ENCODE data around the gene MTARC1.

The MTARC1 gene

DNA sequence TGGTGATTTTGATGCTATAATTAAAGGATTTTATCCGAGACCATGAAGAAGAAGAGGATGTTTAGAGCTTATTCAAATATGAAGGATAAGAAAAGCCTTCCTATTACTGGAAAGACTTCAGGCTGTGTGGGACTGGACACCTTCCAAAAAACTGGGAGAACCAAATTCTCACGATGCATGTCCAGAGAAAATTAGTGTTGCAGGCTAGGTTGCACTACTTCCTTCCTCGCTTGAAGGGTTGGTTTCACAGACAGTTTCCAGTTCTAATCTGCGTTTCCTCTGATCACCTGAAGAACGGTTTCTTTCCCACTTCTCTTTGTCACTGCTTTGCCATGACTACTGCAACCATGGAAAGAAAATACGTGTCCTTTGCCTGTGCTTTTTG, 36.6 kb upstream of the MTARC1 start:
- H3K27ac ChIP-seq (ENCODE audit: low read depth, low read length) = no peak overlapping the region

DNA sequence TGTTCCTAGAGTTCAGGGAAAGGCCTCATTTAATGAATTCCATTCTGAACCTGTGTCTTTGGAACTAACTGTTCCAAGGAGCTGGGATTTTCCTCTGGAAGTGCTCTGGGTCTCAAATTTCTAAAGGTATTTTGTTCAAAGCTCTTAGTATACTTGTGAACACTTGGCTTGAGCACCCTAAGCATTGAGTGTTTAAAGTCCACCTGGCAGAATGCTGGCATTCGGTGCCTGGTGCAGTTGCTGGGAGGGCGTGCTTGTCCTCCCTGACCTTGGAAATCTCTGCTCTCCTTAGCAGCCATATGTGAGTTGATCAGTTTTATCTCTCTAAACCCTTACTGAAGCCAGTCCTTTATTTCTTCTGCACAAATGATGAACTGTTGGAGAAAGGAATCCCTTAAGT, 35.6 kb upstream of the MTARC1 start:
- Histone ChIP-seq H3K9ac (ENCODE audit: low read length) (no peak overlapping the region), H3K36me3 (ENCODE audit: control insufficient read depth in 1 of 2, insufficient read depth in 2 of 2, low read length in 2 of 2) (peaks cover 1% of the 10 kb centered on the region in 2 experiments), H3K27me3 (ENCODE audit: insufficient read depth, low read length) (no peaks in the 10 kb centered on the region), H2AFZ (ENCODE audit: insufficient read depth, low read length, poor library complexity) (peak overlapping the region; percentile 35), H3K18ac (ENCODE audit: low read length) (no peak overlapping the region), H3K4me2 (ENCODE audit: low read length) (no peak overlapping the region), H3K27ac (ENCODE audit: low read depth, low read length) (no peak overlapping the region), H3K4me1 (ENCODE audit: control insufficient read depth in 1 of 2, insufficient read depth in 2 of 2, low read length in 2 of 2) (peaks cover 0 to 2% of the 10 kb centered on the region in 2 experiments), H4K91ac (ENCODE audit: low read depth, low read length) (no peak overlapping the region), H3K9me3 (ENCODE audit: insufficient read depth, low read depth, low read length) (no peaks in the 10 kb centered on the region), H3K79me1 (ENCODE audit: low read length) (peaks cover 4% of the 10 kb centered on the region), H3K4ac (ENCODE audit: low read depth, low read length) (no peak overlapping the region), H4K8ac (ENCODE audit: low read depth, low read length) (no peak overlapping the region), H2BK5ac (ENCODE audit: low read depth, low read length, poor library complexity) (no peak overlapping the region), H3K4me3 (ENCODE audit: low read depth, low read length) (no peak overlapping the region), H2AK5ac (ENCODE audit: low read length) (no peak overlapping the region), H3K79me2 (ENCODE audit: control insufficient read depth, insufficient read depth, low read length, poor library complexity) (peaks cover 5% of the 10 kb centered on the region), H3K14ac (ENCODE audit: low read length) (no peak overlapping the region), H2BK12ac (ENCODE audit: low read length) (no peak overlapping the region), H3K23ac (ENCODE audit: low read length) (no peak overlapping the region), H2BK120ac (ENCODE audit: insufficient read depth, low read length, poor library complexity) (no peak overlapping the region), H4K12ac (ENCODE audit: low read depth, low read length) (no peak overlapping the region)
- no peak for DNase-seq
- WGBS (ENCODE audit: extremely low coverage, insufficient coverage, insufficient read length) = no CpG with 5 or more reads among the region's 2 CpGs

More for the DNA sequence above, 36.6 kb upstream of the MTARC1 start:
- no peak overlapping the region for H3K9ac ChIP-seq (ENCODE audit: low read length)
- peaks cover 4% of the 10 kb centered on the region for H3K79me1 ChIP-seq (ENCODE audit: low read length)
- H3K4ac ChIP-seq (ENCODE audit: low read depth, low read length) = no peak overlapping the region
- H3K23ac ChIP-seq (ENCODE audit: low read length) = no peak overlapping the region
- no peak overlapping the region for H3K4me2 ChIP-seq (ENCODE audit: low read length)
- H3K9me3 ChIP-seq (ENCODE audit: insufficient read depth, low read depth, low read length) = no peaks in the 10 kb centered on the region
- peaks cover 5% of the 10 kb centered on the region for H3K79me2 ChIP-seq (ENCODE audit: control insufficient read depth, insufficient read depth, low read length, poor library complexity)
- no peak overlapping the region for H4K8ac ChIP-seq (ENCODE audit: low read depth, low read length)
- H2BK5ac ChIP-seq (ENCODE audit: low read depth, low read length, poor library complexity) = no peak overlapping the region
- WGBS (ENCODE audit: extremely low coverage, insufficient coverage, insufficient read length) = no CpG with 5 or more reads among the region's 6 CpGs
- no peak overlapping the region for H4K12ac ChIP-seq (ENCODE audit: low read depth, low read length)
- H3K18ac ChIP-seq (ENCODE audit: low read length) = no peak overlapping the region
- H3K4me3 ChIP-seq (ENCODE audit: low read depth, low read length) = no peak overlapping the region
- no peaks in the 10 kb centered on the region for H3K27me3 ChIP-seq (ENCODE audit: insufficient read depth, low read length)
- no peak overlapping the region for H2AK5ac ChIP-seq (ENCODE audit: low read length)
- no peak overlapping the region for H2BK12ac ChIP-seq (ENCODE audit: low read length)
- H2AFZ ChIP-seq (ENCODE audit: insufficient read depth, low read length, poor library complexity) = no peak overlapping the region
- H3K36me3 ChIP-seq (ENCODE audit: control insufficient read depth in 1 of 2, insufficient read depth in 2 of 2, low read length in 2 of 2) = peaks cover 1% of the 10 kb centered on the region in 2 experiments
- no peak overlapping the region for H3K14ac ChIP-seq (ENCODE audit: low read length)
- H3K4me1 ChIP-seq (ENCODE audit: control insufficient read depth in 1 of 2, insufficient read depth in 2 of 2, low read length in 2 of 2) = peaks cover 0 to 2% of the 10 kb centered on the region in 2 experiments
- DNase-seq = no peak
- H2BK120ac ChIP-seq (ENCODE audit: insufficient read depth, low read length, poor library complexity) = no peak overlapping the region
- H4K91ac ChIP-seq (ENCODE audit: low read depth, low read length) = no peak overlapping the region

DNA sequence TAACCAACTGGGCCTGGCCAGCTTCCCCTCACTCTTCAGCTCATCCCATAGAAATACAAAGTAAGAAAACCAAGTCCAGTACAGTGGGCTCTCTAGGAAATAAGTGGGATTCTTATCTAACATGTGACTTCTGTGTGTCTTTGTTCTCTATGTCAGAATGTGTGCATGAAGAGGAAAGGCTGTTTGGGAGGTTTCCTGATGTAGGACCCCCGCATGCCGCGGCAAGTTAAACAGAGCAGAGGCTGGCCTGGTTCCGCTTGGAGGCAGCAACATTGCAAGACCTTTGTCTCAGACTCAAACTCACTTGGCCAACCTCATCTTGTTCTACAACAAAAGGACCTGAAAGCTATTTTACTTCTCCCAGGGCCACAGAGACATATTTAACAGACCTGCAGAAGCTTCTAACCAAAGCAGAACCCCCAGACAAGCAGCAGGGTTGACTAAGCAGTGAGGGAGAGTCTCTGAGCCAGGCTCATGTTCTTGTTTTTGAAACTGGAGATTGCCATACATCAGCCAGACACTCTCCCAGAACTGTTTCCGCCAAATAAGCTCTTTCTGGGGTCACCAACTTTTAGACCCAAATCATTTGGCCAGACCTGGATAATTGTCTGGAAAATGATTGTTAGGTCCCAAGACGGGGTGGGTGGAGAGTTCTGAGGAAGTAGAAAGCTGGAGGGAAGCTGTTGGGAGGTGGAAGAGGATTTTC, 32.3 kb upstream of the MTARC1 start:
- Histone ChIP-seq H3K9me3 (ENCODE audit: insufficient read depth, low read depth, low read length) (no peaks in the 10 kb centered on the region), H3K4me3 (ENCODE audit: low read depth, low read length) (no peak overlapping the region), H3K14ac (ENCODE audit: low read length) (no peak overlapping the region), H2BK120ac (ENCODE audit: insufficient read depth, low read length, poor library complexity) (no peak overlapping the region), H3K4me2 (ENCODE audit: low read length) (no peak overlapping the region), H3K79me2 (ENCODE audit: control insufficient read depth, insufficient read depth, low read length, poor library complexity) (no peaks in the 10 kb centered on the region), H3K36me3 (ENCODE audit: control insufficient read depth in 1 of 2, insufficient read depth in 2 of 2, low read length in 2 of 2) (peaks cover 1% of the 10 kb centered on the region in 2 experiments), H3K27me3 (ENCODE audit: insufficient read depth, low read length) (no peaks in the 10 kb centered on the region), H3K4me1 (ENCODE audit: control insufficient read depth in 1 of 2, insufficient read depth in 2 of 2, low read length in 2 of 2) (no peaks in the 10 kb centered on the region), H3K18ac (ENCODE audit: low read length) (no peak overlapping the region), H2BK5ac (ENCODE audit: low read depth, low read length, poor library complexity) (no peak overlapping the region), H2AFZ (ENCODE audit: insufficient read depth, low read length, poor library complexity) (no peak overlapping the region), H3K9ac (ENCODE audit: low read length) (no peak overlapping the region), H4K8ac (ENCODE audit: low read depth, low read length) (no peak overlapping the region), H3K23ac (ENCODE audit: low read length) (no peak overlapping the region), H3K79me1 (ENCODE audit: low read length) (no peaks in the 10 kb centered on the region), H2AK5ac (ENCODE audit: low read length) (no peak overlapping the region), H3K27ac (ENCODE audit: low read depth, low read length) (no peak overlapping the region), H4K91ac (ENCODE audit: low read depth, low read length) (no peak overlapping the region), H2BK12ac (ENCODE audit: low read length) (no peak overlapping the region), H3K4ac (ENCODE audit: low read depth, low read length) (no peak overlapping the region), H4K12ac (ENCODE audit: low read depth, low read length) (no peak overlapping the region)
- no CpG with 5 or more reads among the region's 6 CpGs for WGBS (ENCODE audit: extremely low coverage, insufficient coverage, insufficient read length)
- DNase-seq = no peak

DNA sequence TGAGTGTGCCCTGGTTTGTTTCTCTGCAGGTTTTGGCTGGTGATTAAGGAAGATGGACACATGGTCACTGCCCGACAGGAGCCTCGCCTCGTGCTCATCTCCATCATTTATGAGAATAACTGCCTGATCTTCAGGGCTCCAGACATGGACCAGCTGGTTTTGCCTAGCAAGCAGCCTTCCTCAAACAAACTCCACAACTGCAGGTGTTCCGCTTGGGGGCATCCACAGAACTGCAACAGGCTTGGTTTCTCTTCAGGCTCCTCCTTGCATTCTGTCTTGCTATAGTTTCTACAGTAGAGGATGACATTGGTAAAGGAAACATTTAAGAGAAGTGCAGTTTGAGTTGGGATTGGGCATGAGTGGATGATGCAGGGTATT, 31.8 kb upstream of the MTARC1 start:
- Histone ChIP-seq H3K4me3 (ENCODE audit: low read depth, low read length) (no peak overlapping the region), H3K9me3 (ENCODE audit: insufficient read depth, low read depth, low read length) (no peaks in the 10 kb centered on the region), H3K27ac (ENCODE audit: low read depth, low read length) (no peak overlapping the region), H2BK120ac (ENCODE audit: insufficient read depth, low read length, poor library complexity) (no peak overlapping the region), H4K8ac (ENCODE audit: low read depth, low read length) (no peak overlapping the region), H3K14ac (ENCODE audit: low read length) (no peak overlapping the region), H3K27me3 (ENCODE audit: insufficient read depth, low read length) (no peaks in the 10 kb centered on the region), H3K23ac (ENCODE audit: low read length) (no peak overlapping the region), H2AFZ (ENCODE audit: insufficient read depth, low read length, poor library complexity) (no peak overlapping the region), H3K4ac (ENCODE audit: low read depth, low read length) (no peak overlapping the region), H3K18ac (ENCODE audit: low read length) (no peak overlapping the region), H3K4me1 (ENCODE audit: control insufficient read depth in 1 of 2, insufficient read depth in 2 of 2, low read length in 2 of 2) (no peaks in the 10 kb centered on the region), H2BK5ac (ENCODE audit: low read depth, low read length, poor library complexity) (no peak overlapping the region), H2BK12ac (ENCODE audit: low read length) (no peak overlapping the region), H3K9ac (ENCODE audit: low read length) (no peak overlapping the region), H4K12ac (ENCODE audit: low read depth, low read length) (no peak overlapping the region), H3K36me3 (ENCODE audit: control insufficient read depth in 1 of 2, insufficient read depth in 2 of 2, low read length in 2 of 2) (peaks cover 1% of the 10 kb centered on the region in 2 experiments), H3K79me1 (ENCODE audit: low read length) (no peaks in the 10 kb centered on the region), H4K91ac (ENCODE audit: low read depth, low read length) (no peak overlapping the region), H3K79me2 (ENCODE audit: control insufficient read depth, insufficient read depth, low read length, poor library complexity) (no peaks in the 10 kb centered on the region), H2AK5ac (ENCODE audit: low read length) (no peak overlapping the region), H3K4me2 (ENCODE audit: low read length) (no peak overlapping the region)
- no peak for DNase-seq
- no CpG with 5 or more reads among the region's 4 CpGs for WGBS (ENCODE audit: extremely low coverage, insufficient coverage, insufficient read length)

Measured in trophoblast cell (in vitro differentiated cells and primary cell).